GM18526 (cell line): ENCODE measurements around the gene ZSWIM7.

Experiments used
- POLR2A ChIP-seq: IDR thresholded peaks from 3 replicates; pipeline ENCODE4 v1.6.1; 2011; ENCODE audit not compliant: insufficient read length; ENCODE audit errors: extremely low read depth

Gene ZSWIM7

DNA sequence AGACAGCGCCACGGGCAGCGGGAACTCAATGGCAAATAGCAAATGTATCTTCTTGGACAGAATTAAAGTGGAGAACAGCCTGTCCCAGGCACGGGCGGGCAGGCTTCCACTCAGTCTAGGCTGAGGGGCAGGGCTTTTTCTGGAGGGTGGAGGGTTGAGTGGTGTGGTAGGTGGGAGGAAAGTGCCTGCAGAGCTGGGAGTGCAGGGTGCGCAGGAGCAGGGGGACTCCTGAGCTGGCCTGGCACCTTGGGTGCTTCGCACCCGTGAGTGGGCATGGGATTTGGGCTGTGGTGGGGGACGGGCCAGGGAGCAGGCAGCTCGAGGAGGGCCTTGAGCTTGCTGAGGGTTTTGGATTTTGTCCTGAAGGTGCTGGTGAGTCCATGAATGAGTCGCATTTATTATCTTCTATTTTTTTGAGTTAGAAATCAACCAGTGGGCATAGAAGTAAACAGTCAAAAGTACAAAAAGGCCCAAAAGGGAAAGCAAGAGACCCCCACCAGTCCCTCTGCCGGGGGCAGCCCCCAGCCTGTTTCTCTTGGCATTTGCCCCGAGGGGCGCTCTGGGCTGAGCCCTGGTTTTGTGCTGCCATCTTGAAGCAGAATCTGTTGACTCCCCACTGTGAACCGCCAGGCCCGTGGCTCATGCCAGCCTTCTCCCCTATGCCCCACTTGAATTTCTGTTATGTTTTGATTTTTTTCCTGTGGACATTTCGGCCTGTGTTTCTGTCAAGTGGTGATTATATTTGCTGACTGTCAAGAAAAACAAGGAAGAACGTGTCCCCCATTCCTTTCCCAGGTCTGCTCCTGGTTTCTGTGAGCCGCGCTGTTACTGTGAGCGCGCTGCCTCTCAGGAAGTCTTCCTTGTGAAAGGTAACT, 46.4 kb downstream of the ZSWIM7 start:
- TF ChIP-seq POLR2A = no peak

- no peak for TF ChIP-seq POLR2A
These were observed 47.4 kb downstream of the ZSWIM7 start for GRCh38 chr17:15952048-15952532.

DNA sequence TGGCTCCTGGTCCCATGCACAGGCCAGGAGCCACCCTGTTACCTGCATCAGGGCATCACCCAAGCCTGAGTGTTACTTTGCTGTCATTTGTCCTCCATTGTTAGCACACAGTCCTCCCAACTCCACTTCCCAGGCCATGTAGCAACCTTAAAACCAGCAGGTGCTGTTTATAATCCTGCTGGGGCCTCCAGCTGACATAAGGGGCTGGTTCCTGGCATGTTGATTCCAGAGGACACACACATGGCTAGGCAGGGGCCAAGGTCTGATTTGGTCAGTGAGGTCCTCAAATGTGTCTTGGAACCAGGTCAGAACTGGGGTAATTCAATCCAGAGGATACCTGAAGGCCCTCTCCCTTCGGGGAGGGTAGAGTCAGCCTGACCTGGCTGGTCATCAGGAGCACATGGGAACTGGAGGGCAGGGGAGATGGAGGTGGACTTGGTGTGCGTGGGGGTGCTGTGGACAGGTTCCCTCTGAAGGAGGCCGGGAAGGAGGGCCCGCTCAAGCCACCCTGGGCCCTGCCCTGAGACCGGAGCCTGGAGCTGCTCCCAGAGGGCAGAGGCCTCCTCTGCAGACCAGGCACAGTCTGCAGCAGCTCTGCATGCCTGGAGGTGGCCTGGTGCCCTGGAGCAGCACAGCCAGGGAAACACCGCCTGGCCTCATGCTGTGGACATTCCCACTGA, 48.0 kb downstream of the ZSWIM7 start:
- no peak for TF ChIP-seq POLR2A

- no peak for TF ChIP-seq POLR2A
These were observed 51.3 kb downstream of the ZSWIM7 start for GRCh38 chr17:15947976-15948752.

DNA sequence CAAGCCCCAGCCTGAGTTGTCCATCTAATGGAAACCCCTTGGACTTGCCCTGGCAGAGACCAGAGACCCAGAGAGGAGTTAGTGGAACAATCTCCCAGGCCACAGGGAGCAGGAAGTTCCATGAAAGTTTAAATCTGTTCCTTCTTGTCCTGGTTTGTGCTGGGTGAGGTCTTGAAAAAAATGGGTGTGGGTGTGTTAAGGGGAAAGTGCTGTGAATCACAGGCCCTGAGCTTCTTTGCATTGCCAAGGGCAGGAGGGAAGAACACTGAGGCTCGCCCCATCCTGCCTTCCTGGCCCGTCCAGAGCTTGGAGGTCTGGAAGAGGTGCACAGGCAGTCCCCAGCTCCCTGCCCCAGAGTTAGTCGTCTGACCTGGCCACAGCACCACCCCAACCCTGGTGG, 52.2 kb downstream of the ZSWIM7 start:
- no peak for TF ChIP-seq POLR2A

GRCh38 chr17:15946611-15947120, 52.8 kb downstream of the ZSWIM7 start:
- TF ChIP-seq POLR2A = no peak

- no peak for TF ChIP-seq POLR2A
These were observed 53.8 kb downstream of the ZSWIM7 start for GRCh38 chr17:15945527-15946191.

DNA sequence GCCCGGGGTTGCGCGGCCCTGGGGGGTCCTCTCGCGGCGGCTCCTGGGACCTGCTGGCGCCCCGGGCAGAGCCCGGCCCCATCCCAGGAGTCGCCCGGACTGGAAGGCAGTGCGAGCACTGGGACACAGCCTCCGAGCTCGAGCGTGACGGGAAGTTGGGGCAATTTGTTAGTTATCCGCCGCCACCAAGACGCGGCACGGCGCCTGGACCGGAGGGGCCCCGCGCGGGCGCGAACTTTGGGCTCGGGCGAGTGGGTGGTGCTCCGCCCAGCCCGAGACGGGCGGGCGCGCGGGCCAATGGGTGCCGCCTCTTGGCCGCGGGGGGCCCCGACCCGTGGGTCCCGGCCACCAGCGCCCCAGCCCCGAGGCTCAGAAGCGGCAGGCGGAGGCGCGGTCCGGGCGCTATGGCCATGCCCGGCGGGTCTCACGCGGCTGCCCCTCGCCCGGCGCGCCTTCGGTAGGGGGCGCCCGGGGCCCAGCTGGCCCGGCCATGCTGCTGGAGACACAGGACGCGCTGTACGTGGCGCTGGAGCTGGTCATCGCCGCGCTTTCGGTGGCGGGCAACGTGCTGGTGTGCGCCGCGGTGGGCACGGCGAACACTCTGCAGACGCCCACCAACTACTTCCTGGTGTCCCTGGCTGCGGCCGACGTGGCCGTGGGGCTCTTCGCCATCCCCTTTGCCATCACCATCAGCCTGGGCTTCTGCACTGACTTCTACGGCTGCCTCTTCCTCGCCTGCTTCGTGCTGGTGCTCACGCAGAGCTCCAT, 54.6 kb downstream of the ZSWIM7 start, which contains the start of gene ADORA2B:
Gene ADORA2B (plus strand): TSS at position 372 of the 768 bp plus-strand sequence. CDS start 119 bp downstream, at position 491.
- TF ChIP-seq POLR2A = no peak

DNA sequence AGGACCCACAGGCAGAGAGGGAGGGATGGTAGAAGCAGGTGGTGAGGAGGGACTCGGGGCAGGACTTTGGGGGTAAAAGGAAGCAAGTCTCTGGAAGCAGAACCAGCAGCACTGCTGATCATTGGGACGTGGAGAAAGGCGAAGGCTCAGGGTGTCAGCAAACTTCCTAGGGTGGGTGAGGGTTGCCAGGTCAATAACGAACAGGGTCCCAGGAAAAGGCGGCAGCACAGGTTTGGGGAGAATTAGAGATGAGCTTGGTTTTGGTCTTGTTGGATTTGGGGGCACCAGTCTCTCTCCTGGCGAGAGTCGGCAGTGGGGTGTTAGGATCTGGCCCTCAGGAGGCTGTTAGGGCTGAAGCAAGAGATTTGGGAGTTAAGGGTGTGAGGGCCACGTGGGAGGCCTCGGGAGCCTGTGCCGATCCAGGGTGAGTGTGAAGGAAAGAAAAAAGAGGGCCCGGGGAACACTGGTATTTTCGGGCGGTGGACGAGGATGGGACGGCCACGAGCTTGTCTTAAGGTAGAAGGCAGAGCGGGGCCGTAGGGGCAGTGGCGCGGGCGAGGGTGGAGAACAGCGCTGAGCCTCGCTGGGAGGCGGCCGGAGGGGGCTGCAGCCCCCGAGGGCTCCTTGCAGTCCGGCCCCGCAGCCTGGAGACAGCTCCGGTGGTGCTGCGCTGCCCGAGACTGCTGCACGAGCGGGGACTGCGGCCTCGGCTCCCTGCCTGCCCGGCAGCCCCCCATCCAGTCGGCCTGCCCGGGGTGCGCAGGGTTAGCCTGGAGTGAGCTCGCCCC, 55.3 kb downstream of the ZSWIM7 start:
- no peak for TF ChIP-seq POLR2A

GRCh38 chr17:15942207-15942833, 57.2 kb downstream of the ZSWIM7 start:
- no peak for TF ChIP-seq POLR2A

GRCh38 chr17:15941781-15942180, 57.7 kb downstream of the ZSWIM7 start:
- TF ChIP-seq POLR2A = no peak

DNA sequence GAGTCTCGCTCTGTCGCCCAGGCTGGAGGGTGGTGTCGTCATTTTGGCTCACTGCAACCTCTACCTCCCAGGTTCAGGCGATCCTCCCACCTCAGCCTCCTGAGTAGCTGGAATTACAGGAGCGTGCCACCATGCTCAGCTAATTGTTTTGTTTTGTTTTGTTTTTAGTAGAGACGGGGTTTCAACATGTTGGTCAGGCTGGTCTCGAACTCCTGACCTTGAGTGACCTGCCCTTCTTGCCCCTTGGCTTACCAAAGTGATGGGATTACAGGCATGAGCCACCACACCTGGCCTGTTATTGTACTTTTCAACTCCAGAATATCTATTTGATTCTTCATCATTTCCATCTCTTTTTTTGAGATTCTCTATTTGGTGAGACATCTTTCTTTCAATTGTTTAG, 63.6 kb downstream of the ZSWIM7 start:
- no peak for TF ChIP-seq POLR2A

- no peak for TF ChIP-seq POLR2A
These were observed 64.6 kb downstream of the ZSWIM7 start for GRCh38 chr17:15934866-15935265.

DNA sequence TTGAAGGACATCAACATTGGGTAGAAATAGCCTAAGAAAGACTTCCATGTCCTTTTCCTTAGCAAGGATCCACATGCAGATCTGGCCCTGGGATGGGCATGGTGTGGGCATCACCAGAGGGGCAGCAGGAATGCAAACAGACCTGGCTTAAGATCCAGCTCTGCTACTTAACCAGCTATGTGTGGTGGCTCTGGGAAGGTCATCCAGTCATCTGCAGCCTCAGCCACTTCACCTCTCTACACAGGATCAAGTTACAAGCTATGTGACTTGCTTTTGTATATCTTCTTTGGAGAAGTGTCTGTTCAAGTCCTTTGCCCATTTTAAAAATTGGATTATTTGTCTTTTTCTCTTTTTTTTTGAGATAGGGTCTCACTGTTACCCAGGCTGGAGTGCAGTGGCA, 68.1 kb downstream of the ZSWIM7 start:
- TF ChIP-seq POLR2A = no peak
